Activated CD4-positive, alpha-beta T cell treated with anti-CD3 and anti-CD28 coated beads, Interleukin-2, amount 10 ng/mL, durations not matched to agents 7 days and 5 days (primary cell): ENCODE data around the gene NCOA1. TPM values are rescaled to one million over a fixed set of nuclear protein-coding genes. Genes with fewer than 3 reads are reported as not detected.

ENCODE experiments used
- CTCF ChIA-PET: fragments of 350-600 bp; sonication (Branson Sonifier 250); formaldehyde crosslinking; loops from one replicate; lab custom pipeline; 2021; ENCODE audit warnings: antibody characterized with exemption; lab: Charles Lee
- POLR2A ChIA-PET: fragments of 350-600 bp; sonication (Branson Sonifier 250); formaldehyde crosslinking; loops from one replicate; lab custom pipeline; 2021; ENCODE audit warnings: antibody characterized with exemption; lab: Charles Lee
- DNase-seq: peaks from one replicate; pipeline ENCODE4 v3.0.0-alpha.2; 2020
- H3K27ac Mint-ChIP-seq: one replicate; pipeline ENCODE4 v1.8.0; 2021; ENCODE audit warnings: mild to moderate bottlenecking, moderate library complexity, mixed read lengths
- H3K27me3 Mint-ChIP-seq: one replicate; pipeline ENCODE4 v1.8.0; 2021; ENCODE audit warnings: mixed read lengths
- H3K36me3 Mint-ChIP-seq: one replicate; pipeline ENCODE4 v1.8.0; 2021; ENCODE audit warnings: low read depth, mixed read lengths
- H3K4me1 Mint-ChIP-seq: one replicate; pipeline ENCODE4 v1.8.0; 2021; ENCODE audit warnings: mixed read lengths
- H3K4me3 Mint-ChIP-seq: one replicate; pipeline ENCODE4 v1.8.0; 2021; ENCODE audit warnings: mild to moderate bottlenecking, moderate library complexity, mixed read lengths
- H3K9me3 Mint-ChIP-seq: one replicate; pipeline ENCODE4 v1.8.0; 2021; ENCODE audit warnings: mixed read lengths
- total RNA-seq, 2 experiments: library from RNA; stranded (reverse); gene quantifications; one replicate each; pipeline ENCODE4 v1.2.3, GENCODE V29; 2021

Gene NCOA1
- total RNA-seq, 2 experiments from 2014 or later: 18.4 to 22.8 TPM

DNA sequence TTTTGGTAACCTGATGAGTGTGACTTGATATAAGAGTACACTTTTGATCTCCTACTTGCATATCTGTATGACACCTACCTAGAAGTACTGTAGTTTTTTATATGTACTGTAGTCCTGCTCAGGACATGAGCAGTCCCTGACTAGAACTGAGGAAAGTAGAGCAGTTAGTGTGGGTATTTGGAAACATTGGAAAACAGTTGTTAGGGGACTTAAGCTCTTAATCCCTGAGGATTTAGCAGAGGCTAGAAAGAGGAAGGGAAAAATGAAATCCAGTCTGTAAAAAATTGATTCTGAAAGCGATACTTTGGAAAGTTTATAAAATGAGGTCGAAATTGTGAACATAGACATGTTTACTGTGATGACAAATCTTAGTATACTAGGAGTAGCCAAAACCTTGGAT, 125.6 kb downstream of the NCOA1 start:
- Mint-ChIP-seq H3K27ac (no peak overlapping the region), H3K27me3 (no peaks in the 10 kb centered on the region), H3K4me3 (no peak overlapping the region), H3K4me1 (peaks cover 10% of the 10 kb centered on the region), H3K36me3 (no peaks in the 10 kb centered on the region), H3K9me3 (no peaks in the 10 kb centered on the region)
- ChIA-PET CTCF (no interaction called here), POLR2A (no interaction called here)
- no peak for DNase-seq

GRCh38 chr2:24617424-24617823, 126.4 kb downstream of the NCOA1 start:
- peaks cover 10% of the 10 kb centered on the region for H3K4me1 Mint-ChIP-seq

DNA sequence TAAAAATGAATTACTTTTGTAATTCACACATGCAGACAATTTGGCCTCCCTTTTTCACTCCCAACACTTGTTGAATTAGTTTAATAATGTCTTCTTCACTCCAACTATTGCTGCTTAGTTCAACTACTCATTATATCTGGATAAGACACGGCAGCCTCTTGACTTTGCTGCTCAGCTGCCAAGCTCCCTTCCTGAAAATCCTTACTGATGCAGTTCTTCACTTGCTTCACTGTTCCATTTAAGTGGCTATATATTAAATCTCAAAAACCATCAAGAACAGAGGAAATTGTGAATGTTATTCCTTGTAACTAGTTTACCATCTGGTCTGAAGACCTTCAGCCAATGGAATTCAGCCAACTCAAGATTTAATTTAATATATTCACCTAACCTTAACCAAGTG, 127.1 kb downstream of the NCOA1 start:
- Mint-ChIP-seq H3K36me3 (no peaks in the 10 kb centered on the region), H3K27me3 (no peaks in the 10 kb centered on the region), H3K27ac (no peak overlapping the region), H3K4me3 (no peak overlapping the region), H3K4me1 (peaks cover 5% of the 10 kb centered on the region), H3K9me3 (no peaks in the 10 kb centered on the region)
- POLR2A ChIA-PET: no interaction called here
- no peak for DNase-seq
- CTCF ChIA-PET: no interaction called here

More at GRCh38 chr2:24617424-24617823, 126.4 kb downstream of the NCOA1 start:
- DNase-seq: no peak
- POLR2A ChIA-PET: no interaction called here
- H3K9me3 Mint-ChIP-seq: no peaks in the 10 kb centered on the region
- CTCF ChIA-PET: no interaction called here
- no peak overlapping the region for H3K4me3 Mint-ChIP-seq
- no peak overlapping the region for H3K27ac Mint-ChIP-seq
- no peaks in the 10 kb centered on the region for H3K36me3 Mint-ChIP-seq
- no peaks in the 10 kb centered on the region for H3K27me3 Mint-ChIP-seq

- ChIA-PET POLR2A (no interaction called here), CTCF (interaction anchor here (0.6 kb wide), 1 partner anchor 450 kb away, joined by 3 read pairs; no protein-coding TSS in a partner anchor)
- Mint-ChIP-seq H3K4me1 (peaks cover 2% of the 10 kb centered on the region), H3K4me3 (no peak overlapping the region), H3K9me3 (no peaks in the 10 kb centered on the region), H3K27ac (no peak overlapping the region), H3K36me3 (no peaks in the 10 kb centered on the region), H3K27me3 (no peaks in the 10 kb centered on the region)
- DNase-seq: no peak
Observed at GRCh38 chr2:24618680-24619079, 127.6 kb downstream of the NCOA1 start.

DNA sequence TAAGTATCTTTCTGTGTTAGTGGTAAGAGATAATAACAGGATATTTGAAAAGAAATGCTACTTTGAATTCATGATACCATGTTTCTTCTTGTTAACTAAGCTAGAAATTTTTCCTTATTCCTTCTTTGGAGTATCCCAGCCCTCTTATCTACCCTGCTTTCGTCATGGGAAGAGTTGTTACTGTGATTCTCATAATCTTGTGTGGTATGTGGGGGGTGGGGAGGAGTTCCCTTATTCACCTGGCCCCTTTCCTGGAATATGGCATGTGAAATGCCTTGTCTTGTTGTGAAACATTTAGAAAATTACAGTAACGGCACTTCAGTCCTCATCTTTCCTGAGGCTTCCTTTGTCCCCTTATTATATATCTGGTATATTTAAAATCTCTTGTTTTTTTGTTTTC, 129.9 kb downstream of the NCOA1 start:
- Mint-ChIP-seq H3K4me1 (no peaks in the 10 kb centered on the region), H3K9me3 (no peaks in the 10 kb centered on the region), H3K36me3 (no peaks in the 10 kb centered on the region), H3K27ac (no peak overlapping the region), H3K4me3 (no peak overlapping the region), H3K27me3 (no peaks in the 10 kb centered on the region)
- no peak for DNase-seq
- ChIA-PET POLR2A (no interaction called here), CTCF (no interaction called here)

GRCh38 chr2:24621779-24622538, 130.9 kb downstream of the NCOA1 start:
- Mint-ChIP-seq H3K4me1 (no peaks in the 10 kb centered on the region), H3K27ac (no peak overlapping the region), H3K36me3 (no peaks in the 10 kb centered on the region), H3K4me3 (no peak overlapping the region), H3K9me3 (no peaks in the 10 kb centered on the region), H3K27me3 (no peaks in the 10 kb centered on the region)
- ChIA-PET CTCF (no interaction called here), POLR2A (no interaction called here)
- DNase-seq: no peak

DNA sequence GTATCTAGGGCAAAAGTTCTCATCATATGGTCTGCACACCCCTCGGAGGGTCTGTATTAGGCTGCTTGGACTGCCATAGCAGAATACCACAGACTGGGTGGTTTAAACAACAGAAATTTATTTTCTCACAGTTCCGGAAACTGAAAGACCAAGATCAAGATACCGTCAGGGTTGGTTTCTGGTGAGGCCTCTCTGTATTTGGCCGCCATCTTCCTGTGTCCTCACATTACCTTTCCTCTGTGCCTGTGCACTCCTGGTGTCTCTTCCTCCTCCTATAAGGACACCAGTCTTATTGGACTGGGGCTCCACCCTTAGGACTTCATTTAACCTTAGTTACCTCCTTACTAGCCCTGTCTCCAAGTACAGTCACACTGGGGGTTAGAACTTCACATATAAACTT, 132.5 kb downstream of the NCOA1 start:
- CTCF ChIA-PET: no interaction called here
- H3K4me3 Mint-ChIP-seq: no peak overlapping the region
- no peaks in the 10 kb centered on the region for H3K36me3 Mint-ChIP-seq
- H3K27me3 Mint-ChIP-seq: no peaks in the 10 kb centered on the region
- H3K9me3 Mint-ChIP-seq: no peaks in the 10 kb centered on the region
- DNase-seq: no peak
- H3K4me1 Mint-ChIP-seq: no peaks in the 10 kb centered on the region
- no peak overlapping the region for H3K27ac Mint-ChIP-seq
- POLR2A ChIA-PET: no interaction called here

GRCh38 chr2:24625728-24626127, 134.7 kb downstream of the NCOA1 start:
- H3K4me3 Mint-ChIP-seq: no peak overlapping the region
- no peak for DNase-seq
- no peaks in the 10 kb centered on the region for H3K4me1 Mint-ChIP-seq
- ChIA-PET CTCF (interaction anchor here (0.7 to 2.2 kb wide), 2 partner anchors 13 to 133 kb away, joined by 5 to 7 read pairs; no protein-coding TSS in a partner anchor), POLR2A (no interaction called here)
- H3K27ac Mint-ChIP-seq: no peak overlapping the region
- no peaks in the 10 kb centered on the region for H3K27me3 Mint-ChIP-seq
- H3K36me3 Mint-ChIP-seq: no peaks in the 10 kb centered on the region
- no peaks in the 10 kb centered on the region for H3K9me3 Mint-ChIP-seq

- no peak overlapping the region for H3K27ac Mint-ChIP-seq
- H3K4me3 Mint-ChIP-seq: no peak overlapping the region
- H3K36me3 Mint-ChIP-seq: no peaks in the 10 kb centered on the region
- no peak for DNase-seq
- no peaks in the 10 kb centered on the region for H3K4me1 Mint-ChIP-seq
- H3K9me3 Mint-ChIP-seq: no peaks in the 10 kb centered on the region
- H3K27me3 Mint-ChIP-seq: no peaks in the 10 kb centered on the region
- CTCF ChIA-PET: interaction anchor here (0.5 to 2.2 kb wide), 2 partner anchors 13 to 286 kb away, joined by 3 to 7 read pairs; no protein-coding TSS in a partner anchor
- POLR2A ChIA-PET: no interaction called here
Observed at GRCh38 chr2:24626131-24626530, 135.1 kb downstream of the NCOA1 start.

DNA sequence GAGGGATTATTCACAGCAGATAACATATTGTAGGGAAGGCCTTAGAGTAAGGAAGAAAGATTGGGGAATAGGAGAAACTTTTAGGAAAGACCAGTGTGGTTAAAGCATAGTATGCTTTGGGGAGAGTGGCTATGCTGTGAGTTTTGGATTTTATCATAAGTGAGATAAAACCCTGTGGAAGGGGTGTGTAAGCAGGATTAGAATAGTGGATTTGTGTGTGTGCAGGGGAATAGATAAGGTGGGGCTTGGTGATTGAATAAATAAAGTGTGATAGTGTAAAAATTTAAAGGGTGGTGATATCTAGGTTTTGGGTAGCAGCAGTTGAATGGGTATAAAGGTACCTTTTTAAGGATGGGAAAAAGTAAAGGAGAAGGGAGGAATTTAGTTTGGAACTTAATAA, 137.7 kb downstream of the NCOA1 start:
- no peak overlapping the region for H3K27ac Mint-ChIP-seq
- H3K4me3 Mint-ChIP-seq: no peak overlapping the region
- no peaks in the 10 kb centered on the region for H3K4me1 Mint-ChIP-seq
- ChIA-PET POLR2A (no interaction called here), CTCF (no interaction called here)
- H3K9me3 Mint-ChIP-seq: no peaks in the 10 kb centered on the region
- no peaks in the 10 kb centered on the region for H3K36me3 Mint-ChIP-seq
- no peaks in the 10 kb centered on the region for H3K27me3 Mint-ChIP-seq
- no peak for DNase-seq

DNA sequence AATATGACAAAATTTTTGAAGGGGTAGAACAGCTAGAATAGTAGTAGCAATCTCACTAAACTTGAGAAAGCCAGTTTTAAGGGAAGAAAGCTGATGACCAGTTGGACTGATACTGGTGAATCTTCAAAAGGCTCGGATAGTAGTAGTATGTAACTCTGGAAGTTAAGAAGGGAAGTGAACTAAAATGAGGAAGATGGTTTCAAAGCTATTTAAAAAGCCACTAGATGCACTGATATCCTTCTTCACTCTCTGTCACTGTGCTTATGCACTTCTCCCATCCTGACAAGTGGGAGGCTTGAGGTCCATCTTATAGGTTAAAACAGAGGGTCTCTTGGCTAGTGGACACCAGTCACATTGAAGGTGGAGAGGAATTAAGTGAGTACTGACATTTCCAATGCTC, 141.1 kb downstream of the NCOA1 start:
- POLR2A ChIA-PET: no interaction called here
- Mint-ChIP-seq H3K9me3 (no peaks in the 10 kb centered on the region), H3K4me3 (no peak overlapping the region), H3K4me1 (no peaks in the 10 kb centered on the region), H3K36me3 (no peaks in the 10 kb centered on the region), H3K27me3 (no peaks in the 10 kb centered on the region), H3K27ac (no peak overlapping the region)
- no peak for DNase-seq
- CTCF ChIA-PET: no interaction called here

DNA sequence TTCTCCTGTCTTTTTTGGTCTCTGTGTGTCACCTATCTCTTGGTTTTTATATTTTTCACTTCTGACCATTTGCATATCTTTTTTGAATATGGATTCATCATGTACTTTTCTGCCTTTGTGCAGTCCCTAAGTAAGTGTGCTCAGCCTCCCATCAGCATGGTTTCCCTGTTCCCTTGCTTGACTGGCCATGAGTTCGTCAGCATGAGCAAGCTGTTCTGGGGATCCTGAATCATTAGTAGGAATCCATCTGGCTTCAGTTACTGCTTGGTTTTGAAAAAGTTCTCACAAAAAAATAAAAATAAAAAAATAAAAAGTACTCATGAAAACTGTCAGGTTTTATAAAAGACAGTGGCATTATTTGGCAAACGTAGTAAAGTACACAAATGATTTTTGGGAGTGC, 144.1 kb downstream of the NCOA1 start:
- Mint-ChIP-seq H3K4me1 (no peaks in the 10 kb centered on the region), H3K27me3 (no peaks in the 10 kb centered on the region), H3K9me3 (peaks cover 13% of the 10 kb centered on the region), H3K4me3 (no peak overlapping the region), H3K36me3 (peaks cover 2% of the 10 kb centered on the region), H3K27ac (no peak overlapping the region)
- POLR2A ChIA-PET: no interaction called here
- no peak for DNase-seq
- CTCF ChIA-PET: no interaction called here

DNA sequence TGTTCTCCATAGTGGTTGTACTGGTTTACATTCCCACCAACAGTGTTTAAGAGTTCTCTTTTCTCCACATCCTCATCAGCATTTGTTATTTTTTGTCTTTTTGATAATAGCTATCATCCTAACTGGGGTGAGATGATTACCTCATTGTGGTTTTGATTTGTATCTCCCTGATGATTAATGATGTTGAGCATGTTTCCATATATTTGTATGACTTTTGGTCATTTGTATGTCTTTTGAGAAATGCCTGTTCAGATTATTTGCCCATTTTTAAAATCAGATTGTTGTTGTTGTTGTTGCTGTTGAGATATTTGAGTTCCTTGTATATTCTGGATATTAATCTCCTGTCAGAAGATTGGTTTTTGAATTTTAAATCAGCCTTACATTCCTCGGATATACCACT, 147.5 kb downstream of the NCOA1 start:
- Mint-ChIP-seq H3K4me1 (peaks cover 2% of the 10 kb centered on the region), H3K9me3 (peaks cover 13% of the 10 kb centered on the region), H3K36me3 (peaks cover 2% of the 10 kb centered on the region), H3K27ac (no peak overlapping the region), H3K27me3 (no peaks in the 10 kb centered on the region), H3K4me3 (no peak overlapping the region)
- POLR2A ChIA-PET: no interaction called here
- no peak for DNase-seq
- CTCF ChIA-PET: interaction anchor here (0.8 kb wide), 1 partner anchor 26 kb away, joined by 3 read pairs; no protein-coding TSS in a partner anchor

- Mint-ChIP-seq H3K27me3 (no peaks in the 10 kb centered on the region), H3K36me3 (peaks cover 2% of the 10 kb centered on the region), H3K4me1 (peaks cover 2% of the 10 kb centered on the region), H3K27ac (no peak overlapping the region), H3K4me3 (no peak overlapping the region), H3K9me3 (peaks cover 13% of the 10 kb centered on the region)
- no peak for DNase-seq
- CTCF ChIA-PET: interaction anchor here (1.2 kb wide), 1 partner anchor 231 kb away, joined by 3 read pairs; no protein-coding TSS in a partner anchor
- POLR2A ChIA-PET: no interaction called here
Observed at GRCh38 chr2:24642351-24642750, 151.3 kb downstream of the NCOA1 start.
